Measurements from ENCODE around the gene SCGB1C1. TPM values are rescaled to one million over a fixed set of nuclear protein-coding genes. Genes with fewer than 3 reads are reported as not detected.

SCGB1C1 gene
- total RNA-seq, 1 experiment from 2014 or later: not detected

- Histone ChIP-seq H3K79me2 (ENCODE audit: low read length) (no peaks in the 10 kb centered on the region), H3K9me3 (ENCODE audit: low read length) (no peaks in the 10 kb centered on the region), H2AFZ (ENCODE audit: low read length) (no peak overlapping the region), H3K36me3 (ENCODE audit: insufficient read depth, low read length) (no peaks in the 10 kb centered on the region), H3K9ac (ENCODE audit: low read length) (no peak overlapping the region), H4K20me1 (ENCODE audit: insufficient read depth, low read depth, low read length) (no peaks in the 10 kb centered on the region), H3K4me2 (ENCODE audit: low read depth, low read length, poor library complexity, severe bottlenecking) (no peak overlapping the region), H3K27me3 (ENCODE audit: low read length) (no peaks in the 10 kb centered on the region), H3K9me2 (replicated peaks; ENCODE audit: insufficient read depth, low read length) (no peaks in the 10 kb centered on the region), H3K4me1 (ENCODE audit: low read length) (no peaks in the 10 kb centered on the region), H3K4me3 (ENCODE audit: low read length) (no peak overlapping the region), H3K27ac (ENCODE audit: low read length) (no peak overlapping the region)
- no peak for DNase-seq
Measured at GRCh38 chr11:197741-198235, 4.9 kb downstream of the SCGB1C1 start.

GRCh38 chr11:198236-198806 is 5.4 kb downstream of the SCGB1C1 start:
- DNase-seq: no peak
- Histone ChIP-seq H3K27ac (ENCODE audit: low read length) (no peak overlapping the region), H3K9me2 (replicated peaks; ENCODE audit: insufficient read depth, low read length) (no peaks in the 10 kb centered on the region), H3K27me3 (ENCODE audit: low read length) (no peaks in the 10 kb centered on the region), H3K36me3 (ENCODE audit: insufficient read depth, low read length) (no peaks in the 10 kb centered on the region), H2AFZ (ENCODE audit: low read length) (no peak overlapping the region), H3K79me2 (ENCODE audit: low read length) (no peaks in the 10 kb centered on the region), H4K20me1 (ENCODE audit: insufficient read depth, low read depth, low read length) (no peaks in the 10 kb centered on the region), H3K9me3 (ENCODE audit: low read length) (no peaks in the 10 kb centered on the region), H3K4me2 (ENCODE audit: low read depth, low read length, poor library complexity, severe bottlenecking) (no peak overlapping the region), H3K4me1 (ENCODE audit: low read length) (no peaks in the 10 kb centered on the region), H3K4me3 (ENCODE audit: low read length) (no peak overlapping the region), H3K9ac (ENCODE audit: low read length) (no peak overlapping the region)

GRCh38 chr11:199004-199581 is 6.2 kb downstream of the SCGB1C1 start:
- Histone ChIP-seq H3K4me2 (ENCODE audit: low read depth, low read length, poor library complexity, severe bottlenecking) (no peak overlapping the region), H3K4me3 (ENCODE audit: low read length) (no peak overlapping the region), H2AFZ (ENCODE audit: low read length) (no peak overlapping the region), H3K4me1 (ENCODE audit: low read length) (no peaks in the 10 kb centered on the region), H4K20me1 (ENCODE audit: insufficient read depth, low read depth, low read length) (no peaks in the 10 kb centered on the region), H3K79me2 (ENCODE audit: low read length) (no peaks in the 10 kb centered on the region), H3K27me3 (ENCODE audit: low read length) (no peaks in the 10 kb centered on the region), H3K27ac (ENCODE audit: low read length) (no peak overlapping the region), H3K9me2 (replicated peaks; ENCODE audit: insufficient read depth, low read length) (no peaks in the 10 kb centered on the region), H3K9me3 (ENCODE audit: low read length) (no peaks in the 10 kb centered on the region), H3K9ac (ENCODE audit: low read length) (no peak overlapping the region), H3K36me3 (ENCODE audit: insufficient read depth, low read length) (no peaks in the 10 kb centered on the region)
- no peak for DNase-seq

GRCh38 chr11:199782-200181 is 6.9 kb downstream of the SCGB1C1 start:
- no peaks in the 10 kb centered on the region for H3K79me2 ChIP-seq (ENCODE audit: low read length)
- no peaks in the 10 kb centered on the region for H3K9me2 ChIP-seq (replicated peaks; ENCODE audit: insufficient read depth, low read length)
- no peaks in the 10 kb centered on the region for H3K4me1 ChIP-seq (ENCODE audit: low read length)
- no peaks in the 10 kb centered on the region for H3K27me3 ChIP-seq (ENCODE audit: low read length)
- no peak overlapping the region for H3K9ac ChIP-seq (ENCODE audit: low read length)
- no peaks in the 10 kb centered on the region for H3K9me3 ChIP-seq (ENCODE audit: low read length)
- H2AFZ ChIP-seq (ENCODE audit: low read length): no peak overlapping the region
- no peaks in the 10 kb centered on the region for H3K36me3 ChIP-seq (ENCODE audit: insufficient read depth, low read length)
- no peaks in the 10 kb centered on the region for H4K20me1 ChIP-seq (ENCODE audit: insufficient read depth, low read depth, low read length)
- no peak for DNase-seq
- no peak overlapping the region for H3K4me3 ChIP-seq (ENCODE audit: low read length)
- H3K27ac ChIP-seq (ENCODE audit: low read length): no peak overlapping the region
- H3K4me2 ChIP-seq (ENCODE audit: low read depth, low read length, poor library complexity, severe bottlenecking): no peak overlapping the region

- no peaks in the 10 kb centered on the region for H3K9me2 ChIP-seq (replicated peaks; ENCODE audit: insufficient read depth, low read length)
Measured at GRCh38 chr11:200224-201003, 7.5 kb downstream of the SCGB1C1 start.

GRCh38 chr11:201966-202365 is 9.1 kb downstream of the SCGB1C1 start:
- Histone ChIP-seq H3K4me1 (ENCODE audit: low read length) (peaks cover 9% of the 10 kb centered on the region), H3K27me3 (ENCODE audit: low read length) (no peaks in the 10 kb centered on the region), H3K4me3 (ENCODE audit: low read length) (no peak overlapping the region), H3K4me2 (ENCODE audit: low read depth, low read length, poor library complexity, severe bottlenecking) (no peak overlapping the region), H3K79me2 (ENCODE audit: low read length) (peaks cover 17% of the 10 kb centered on the region), H4K20me1 (ENCODE audit: insufficient read depth, low read depth, low read length) (peaks cover 15% of the 10 kb centered on the region), H2AFZ (ENCODE audit: low read length) (no peak overlapping the region), H3K27ac (ENCODE audit: low read length) (no peak overlapping the region), H3K9me2 (replicated peaks; ENCODE audit: insufficient read depth, low read length) (no peaks in the 10 kb centered on the region), H3K9ac (ENCODE audit: low read length) (no peak overlapping the region), H3K9me3 (ENCODE audit: low read length) (no peaks in the 10 kb centered on the region), H3K36me3 (ENCODE audit: insufficient read depth, low read length) (peaks cover 4% of the 10 kb centered on the region)
- DNase-seq: no peak

More at GRCh38 chr11:200224-201003, 7.5 kb downstream of the SCGB1C1 start:
- Histone ChIP-seq H3K27ac (ENCODE audit: low read length) (no peak overlapping the region), H3K4me3 (ENCODE audit: low read length) (no peak overlapping the region), H3K9ac (ENCODE audit: low read length) (no peak overlapping the region), H2AFZ (ENCODE audit: low read length) (no peak overlapping the region), H3K9me3 (ENCODE audit: low read length) (no peaks in the 10 kb centered on the region), H3K79me2 (ENCODE audit: low read length) (peaks cover 1% of the 10 kb centered on the region; the same call in 1 of the 2 replicates), H3K27me3 (ENCODE audit: low read length) (no peaks in the 10 kb centered on the region), H3K4me1 (ENCODE audit: low read length) (no peaks in the 10 kb centered on the region), H3K4me2 (ENCODE audit: low read depth, low read length, poor library complexity, severe bottlenecking) (no peak overlapping the region), H4K20me1 (ENCODE audit: insufficient read depth, low read depth, low read length) (peaks cover 4% of the 10 kb centered on the region; the same call in 1 of the 2 replicates), H3K36me3 (ENCODE audit: insufficient read depth, low read length) (peaks cover 3% of the 10 kb centered on the region)
- no peak for DNase-seq

GRCh38 chr11:202490-202889 is 9.6 kb downstream of the SCGB1C1 start:
- Histone ChIP-seq H3K79me2 (ENCODE audit: low read length) (peaks cover 17% of the 10 kb centered on the region), H3K4me1 (ENCODE audit: low read length) (peaks cover 9% of the 10 kb centered on the region), H3K4me2 (ENCODE audit: low read depth, low read length, poor library complexity, severe bottlenecking) (no peak overlapping the region), H3K9me3 (ENCODE audit: low read length) (no peaks in the 10 kb centered on the region), H3K4me3 (ENCODE audit: low read length) (no peak overlapping the region), H3K9ac (ENCODE audit: low read length) (no peak overlapping the region), H3K27me3 (ENCODE audit: low read length) (no peaks in the 10 kb centered on the region), H3K27ac (ENCODE audit: low read length) (no peak overlapping the region), H4K20me1 (ENCODE audit: insufficient read depth, low read depth, low read length) (peaks cover 15% of the 10 kb centered on the region), H3K36me3 (ENCODE audit: insufficient read depth, low read length) (peaks cover 4% of the 10 kb centered on the region), H3K9me2 (replicated peaks; ENCODE audit: insufficient read depth, low read length) (no peaks in the 10 kb centered on the region), H2AFZ (ENCODE audit: low read length) (no peak overlapping the region)
- DNase-seq: no peak
